IMR-90 (cell line): ENCODE data around the gene S100A3. TPM values are rescaled to one million over a fixed set of nuclear protein-coding genes. Genes with fewer than 3 reads are reported as not detected.

Source experiments
- ATAC-seq: fragments of 200-7000 bp; cut with Tn5 transposase; 2 replicates; pipeline ENCODE4 v1.9.1; 2020; ENCODE audit warnings: low read depth, mild to moderate bottlenecking, moderate library complexity
- BruUV-seq: library from RNA; stranded (reverse); fragments of 400-500 nt; replicated peaks from 2 replicates; lab custom pipeline; 2021; lab: Mats Ljungman, UMichigan
- CTCF ChIA-PET: fragments of 300-600 bp; formaldehyde crosslinking; extraction: SDS; loops from one replicate; lab custom pipeline; 2021; ENCODE audit warnings: antibody characterized with exemption; lab: Yijun Ruan, JAX
- POLR2A ChIA-PET: fragments of 300-600 bp; sonication (Branson Sonifier 250); formaldehyde crosslinking; loops from one replicate; lab custom pipeline; 2022; ENCODE audit warnings: antibody characterized with exemption; ENCODE audit not compliant: unreplicated experiment; lab: Charles Lee
- DNase-seq: peaks from one replicate; pipeline ENCODE4 v3.0.0; 2013
- H2AFZ ChIP-seq: replicated peaks from 2 replicates; pipeline ENCODE3; 2013; ENCODE audit warnings: low read length, mild to moderate bottlenecking; ENCODE audit not compliant: poor library complexity
- H2AK5ac ChIP-seq: 2 replicates; pipeline ENCODE4 v1.6.1; 2013; ENCODE audit warnings: low read depth, low read length, inconsistent platforms
- H2AK9ac ChIP-seq: replicated peaks from 2 replicates; pipeline ENCODE3; 2013; ENCODE audit warnings: mild to moderate bottlenecking, low read depth, low read length, moderate library complexity; ENCODE audit not compliant: poor library complexity
- H2BK120ac ChIP-seq: 2 replicates; pipeline ENCODE4 v1.6.1; 2013; ENCODE audit warnings: low read depth, low read length, inconsistent platforms
- H2BK15ac ChIP-seq: 3 replicates; pipeline ENCODE4 v1.6.1; 2013; ENCODE audit warnings: low read depth, low read length, inconsistent platforms
- H2BK20ac ChIP-seq: 2 replicates; pipeline ENCODE4 v1.6.1; 2013; ENCODE audit warnings: low read depth, mild to moderate bottlenecking, inconsistent platforms, low read length, moderate library complexity
- H2BK5ac ChIP-seq: 2 replicates; pipeline ENCODE4 v1.6.1; 2013; ENCODE audit warnings: mild to moderate bottlenecking, low read depth, low read length, inconsistent platforms; ENCODE audit not compliant: poor library complexity, severe bottlenecking
- H3K14ac ChIP-seq: replicated peaks from 2 replicates; pipeline ENCODE4 v1.6.1; 2013; ENCODE audit warnings: low read depth, low read length, inconsistent platforms
- H3K18ac ChIP-seq: 2 replicates; pipeline ENCODE4 v1.6.1; 2013; ENCODE audit warnings: low read depth, low read length, control low read depth
- H3K23ac ChIP-seq: 2 replicates; pipeline ENCODE4 v1.6.1; 2013; ENCODE audit warnings: low read depth, low read length, inconsistent platforms
- H3K27ac ChIP-seq: 2 replicates; pipeline ENCODE4 v1.5.1; 2013; ENCODE audit warnings: mild to moderate bottlenecking, control low read depth, low read length; ENCODE audit not compliant: insufficient read depth
- H3K27me3 ChIP-seq: 2 replicates; pipeline ENCODE4 v1.6.1; 2013; ENCODE audit warnings: low read length; ENCODE audit not compliant: control insufficient read depth, insufficient read depth
- H3K36me3 ChIP-seq: 2 replicates; pipeline ENCODE4 v1.6.1; 2013; ENCODE audit warnings: low read length, mixed read lengths; ENCODE audit not compliant: control insufficient read depth, insufficient read depth
- H3K4ac ChIP-seq: 2 replicates; pipeline ENCODE4 v1.6.1; 2013; ENCODE audit warnings: low read depth, low read length, inconsistent platforms
- H3K4me1 ChIP-seq: 2 replicates; pipeline ENCODE4 v1.6.1; 2013; ENCODE audit warnings: low read length, mixed read lengths; ENCODE audit not compliant: control insufficient read depth, insufficient read depth
- H3K4me2 ChIP-seq: 2 replicates; pipeline ENCODE4 v1.6.1; 2013; ENCODE audit warnings: low read depth, mild to moderate bottlenecking, control low read depth, low read length, moderate library complexity
- H3K4me3 ChIP-seq: 2 replicates; pipeline ENCODE4 v1.5.1; 2013; ENCODE audit warnings: low read depth, mild to moderate bottlenecking, control low read depth, low read length, moderate library complexity; ENCODE audit not compliant: insufficient read depth
- H3K56ac ChIP-seq: 2 replicates; pipeline ENCODE4 v1.6.1; 2013; ENCODE audit warnings: low read length, inconsistent platforms; ENCODE audit not compliant: insufficient read depth; ENCODE audit errors: extremely low read depth
- H3K79me1 ChIP-seq, 2 experiments: 2 replicates each; pipeline ENCODE4 v1.6.1; 2013; ENCODE audit warnings: low read length in 2 of 2, inconsistent platforms in 1 of 2, low read depth in 1 of 2
- H3K9ac ChIP-seq: 2 replicates; pipeline ENCODE4 v1.6.1; 2013; ENCODE audit warnings: low read depth, low read length, control low read depth
- H3K9me1 ChIP-seq: 2 replicates; pipeline ENCODE4 v1.6.1; 2013; ENCODE audit warnings: low read length, inconsistent platforms; ENCODE audit not compliant: insufficient read depth
- H3K9me3 ChIP-seq: 2 replicates; pipeline ENCODE4 v1.6.1; 2013; ENCODE audit warnings: low read length; ENCODE audit not compliant: control insufficient read depth, insufficient read depth
- H4K20me1 ChIP-seq: 2 replicates; pipeline ENCODE4 v1.6.1; 2013; ENCODE audit warnings: low read length, inconsistent platforms; ENCODE audit not compliant: insufficient read depth
- H4K5ac ChIP-seq: 2 replicates; pipeline ENCODE4 v1.6.1; 2013; ENCODE audit warnings: mild to moderate bottlenecking, low read depth, low read length, control low read depth
- H4K8ac ChIP-seq, 2 experiments: 2 replicates each; pipeline ENCODE4 v1.6.1; 2013; ENCODE audit warnings: low read depth in 2 of 2, low read length in 2 of 2, control low read depth in 1 of 2, inconsistent platforms in 1 of 2
- H4K91ac ChIP-seq: 2 replicates; pipeline ENCODE4 v1.6.1; 2013; ENCODE audit warnings: low read depth, low read length, inconsistent platforms; ENCODE audit not compliant: insufficient read depth
- BHLHE40 ChIP-seq: fragments of 150-350 bp; IDR thresholded peaks from 2 replicates; pipeline ENCODE4 v1.6.1; 2016; ENCODE audit warnings: mild to moderate bottlenecking, low read depth, low read length
- CEBPB ChIP-seq: IDR thresholded peaks from 2 replicates; pipeline ENCODE4 v1.6.1; 2012; ENCODE audit warnings: low read depth, low read length, improper control_type of control experiment
- CHD1 ChIP-seq: IDR thresholded peaks from 2 replicates; pipeline ENCODE4 v1.6.1; 2012; ENCODE audit warnings: low read depth, low read length, improper control_type of control experiment
- ELK1 ChIP-seq: fragments of 150-350 bp; IDR thresholded peaks from 2 replicates; pipeline ENCODE4 v1.6.1; 2016; ENCODE audit warnings: low read depth, mild to moderate bottlenecking, low read length, moderate library complexity, borderline replicate concordance
- FOS ChIP-seq: fragments of 150-350 bp; IDR thresholded peaks from 2 replicates; pipeline ENCODE4 v1.6.1; 2016; ENCODE audit warnings: low read depth, low read length
- MAFK ChIP-seq: IDR thresholded peaks from 2 replicates; pipeline ENCODE4 v1.6.1; 2012; ENCODE audit warnings: low read depth, low read length, improper control_type of control experiment
- MXI1 ChIP-seq: IDR thresholded peaks from 2 replicates; pipeline ENCODE4 v1.6.1; 2012; ENCODE audit warnings: low read depth, mild to moderate bottlenecking, low read length, moderate library complexity, borderline replicate concordance
- POLR2A ChIP-seq: IDR thresholded peaks from 2 replicates; pipeline ENCODE4 v1.6.1; 2012; ENCODE audit warnings: mild to moderate bottlenecking, low read depth, low read length
- RAD21 ChIP-seq: IDR thresholded peaks from 2 replicates; pipeline ENCODE4 v1.6.1; 2012; ENCODE audit warnings: low read length, improper control_type of control experiment
- RCOR1 ChIP-seq: IDR thresholded peaks from 2 replicates; pipeline ENCODE4 v1.6.1; 2012; ENCODE audit warnings: mild to moderate bottlenecking, low read length, improper control_type of control experiment; ENCODE audit not compliant: insufficient replicate concordance
- USF2 ChIP-seq: fragments of 150-350 bp; IDR thresholded peaks from 2 replicates; pipeline ENCODE4 v1.6.1; 2017; ENCODE audit warnings: mild to moderate bottlenecking, antibody characterized with exemption, low read length, low read depth
- WGBS, 2 experiments: methylation state at CpG; one replicate each; pipeline versions ENCODE4 v1.1.5 to v1.1.7; 2013; ENCODE audit warnings: missing lambda C conversion rate in 2 of 2; ENCODE audit not compliant: insufficient read length in 1 of 2; ENCODE audit errors: extremely low coverage in 2 of 2; 5-methylcytosine and 5-hydroxymethylcytosine counted together
- dilution Hi-C: fragments of 300-500 bp; cut with HindIII; formaldehyde crosslinking; loops from one replicate; pipeline ENCODE4 v1.14.3; 2018; ENCODE audit warnings: low sequenced_read_pairs; ENCODE audit not compliant: unreplicated experiment
- in situ Hi-C: fragments of 300-500 bp; cut with MboI; formaldehyde crosslinking; loops from 3 replicates; pipeline ENCODE4 v1.14.3; 2019; ENCODE audit warnings: low sequenced_read_pairs, inconsistent platforms, mixed read lengths
- intact Hi-C: fragments of 100-400 bp; cut with micrococcal nuclease; formaldehyde crosslinking; loops from 2 replicates; pipeline ENCODE4 v1.10.0; 2022
- polyA plus RNA-seq, 3 experiments: library from polyadenylated mRNA; depleted of rRNA; stranded (reverse); fragments of >200 nt; gene quantifications; 2 replicates each; pipeline ENCODE4 v1.2.3, GENCODE V29; 2012; ENCODE audit warnings: low replicate concordance in 1 of 3
- total RNA-seq: library from RNA; depleted of rRNA; stranded (reverse); fragments of >200 nt; gene quantifications from 2 replicates; pipeline ENCODE4 v1.2.3, GENCODE V29; 2012

Gene S100A3
- total and polyA plus RNA-seq, 2 of the 4 experiments (the other 2 are of a cell fraction) = 2.9 to 4.5 TPM

GRCh38 chr1:153509036-153509435, 40.0 kb downstream of the S100A3 start:
- Histone ChIP-seq H3K79me1 (peaks cover 0 to 4% of the 10 kb centered on the region in 2 experiments; a peak in 1 of 4 replicates), H3K9me3 (no peaks in the 10 kb centered on the region), H3K18ac (no peak overlapping the region), H4K8ac (no peak overlapping the region), H3K4me2 (no peak overlapping the region), H3K23ac (no peak overlapping the region), H2BK20ac (peak overlapping the region; percentile 54), H3K27me3 (no peaks in the 10 kb centered on the region), H2BK5ac (no peak overlapping the region), H3K4me3 (no peak overlapping the region), H3K36me3 (no peaks in the 10 kb centered on the region), H3K14ac (no peak overlapping the region), H3K9me1 (peaks cover 12% of the 10 kb centered on the region), H4K91ac (peak overlapping the region; percentile 18; the same call in 1 of the 2 replicates), H2BK120ac (peak overlapping the region; percentile 46; the same call in 1 of the 2 replicates), H4K5ac (no peak overlapping the region), H2AK9ac (no peak overlapping the region), H3K56ac (no peak overlapping the region), H2AFZ (peak overlapping the region; percentile 57), H3K4ac (no peak overlapping the region; the same call in 1 of the 2 replicates), H3K9ac (no peak overlapping the region), H3K27ac (no peak overlapping the region), H2AK5ac (peak overlapping the region; percentile 88), H4K20me1 (no peaks in the 10 kb centered on the region), H2BK15ac (peak overlapping the region; percentile 46; the same call in 1 of the 3 replicates), H3K4me1 (peaks cover 23% of the 10 kb centered on the region)
- intact Hi-C loops = loop anchor here (10.0 kb wide), 1 partner anchor 476 kb away; the partner anchor contains the start of gene RAB13
- POLR2A ChIA-PET = no interaction called here
- CTCF ChIA-PET = no interaction called here
- no TSS peak for BruUV-seq
- in situ Hi-C loops = loop anchor here (5.0 kb wide), 1 partner anchor 238 kb away; no protein-coding TSS in a partner anchor
- 100% methylated on average over 2 of the region's 3 CpGs; no CpG with 5 or more reads in 1 of the 2 experiments for WGBS, 2 experiments
- ATAC-seq = no peak
- TF ChIP-seq FOS (no peak), CHD1 (no peak), MAFK (no peak), USF2 (no peak), ELK1 (no peak), CEBPB (no peak), RCOR1 (no peak), MXI1 (no peak), BHLHE40 (no peak), POLR2A (no peak), RAD21 (no peak)
- dilution Hi-C loops = no loop called here
- no peak for DNase-seq
